ENCODE measurements around the gene DNMT3L. TPM values are rescaled to one million over a fixed set of nuclear protein-coding genes. Genes with fewer than 3 reads are reported as not detected.

The DNMT3L gene
- polyA plus RNA-seq, 3 donors from 2014 or later, result not detected

Other genes starting within 250 kb of the DNMT3L start
- 10 to 100 TPM; 42.0 to 74.7 (median 43.2) TPM for gene TRAPPC10, start 249.6 kb downstream of the DNMT3L start, polyA plus RNA-seq
- 10 to 100 TPM in 1 of 3 donors, 1 to 10 TPM in 1, under 1 TPM in 1; 0.63 to 23.8 (median 7.4) TPM for gene PWP2, start 154.5 kb downstream of the DNMT3L start, polyA plus RNA-seq
- 10 to 100 TPM; 20.9 to 51.9 (median 51.8) TPM for gene GATD3, start 128.2 kb downstream of the DNMT3L start, polyA plus RNA-seq
- gene ICOSLG, start 21.0 kb downstream of the DNMT3L start, polyA plus RNA-seq, result not detected
- not detected for gene AIRE, start 24.0 kb upstream of the DNMT3L start, polyA plus RNA-seq
- 10 to 100 TPM; 57.9 to 88.8 (median 84.6) TPM for gene PFKL, start 38.2 kb upstream of the DNMT3L start, polyA plus RNA-seq
- 10 to 100 TPM; 30.0 to 36.4 (median 31.6) TPM for gene CFAP410, start 77.5 kb upstream of the DNMT3L start, polyA plus RNA-seq
- 10 to 100 TPM in 1 of 3 donors, 1 to 10 TPM in 2; 3.0 to 11.1 (median 4.4) TPM for gene TRPM2, start 91.7 kb upstream of the DNMT3L start, polyA plus RNA-seq
- under 1 TPM in 1 of 3 donors, not detected in 2; 0.29 TPM for gene LRRC3, start 193.6 kb upstream of the DNMT3L start, polyA plus RNA-seq

All from immature natural killer cell (primary cell).